ENCODE data around the gene KRT71. TPM values are rescaled to one million over a fixed set of nuclear protein-coding genes. Genes with fewer than 3 reads are reported as not detected.

The KRT71 gene
- total RNA-seq, 2 experiments from 2014 or later: not detected

GRCh38 chr12:52579468-52580465 is 26.8 kb upstream of the KRT71 start:
- Histone ChIP-seq H3K4me3 (ENCODE audit: low read length) (no peak overlapping the region), H3K9me3 (ENCODE audit: control insufficient read depth in 1 of 2, insufficient read depth in 1 of 2, low read length in 2 of 2) (no peaks in the 10 kb centered on the region), H3K27ac (ENCODE audit: low read depth in 1 of 2, low read length in 2 of 2) (no peak overlapping the region), H3K27me3 (ENCODE audit: control insufficient read depth in 1 of 2, insufficient read depth in 2 of 2, low read length in 2 of 2) (no peaks in the 10 kb centered on the region), H3K4me1 (ENCODE audit: insufficient read depth, low read length) (peaks cover 20% of the 10 kb centered on the region), H3K36me3 (ENCODE audit: insufficient read depth, low read length) (no peaks in the 10 kb centered on the region)
- peaks cover 35% of the 10 kb centered on the region for H3K4me1 Mint-ChIP-seq (ENCODE audit: low read depth)
- CTCF ChIA-PET: interaction anchor here (0.7 kb wide), 1 partner anchor 40 kb away, joined by 6 read pairs; no protein-coding TSS in a partner anchor
- peak overlapping the region; percentile 22 for H3K27ac Mint-ChIP-seq
- no peak for DNase-seq
- intact Hi-C loops (cut with DNase I, micrococcal nuclease): loop anchor here in 1 of 2 experiments (1.0 kb wide), 1 partner anchor 401 kb away; no protein-coding TSS in a partner anchor
- no peak overlapping the region for H3K4me3 Mint-ChIP-seq
- H3K36me3 Mint-ChIP-seq (ENCODE audit: low read depth): no peaks in the 10 kb centered on the region
- TF ChIP-seq CTCF (IDR thresholded peaks at IDR 0.05): no peak
- H3K9me3 Mint-ChIP-seq: no peaks in the 10 kb centered on the region
- POLR2A ChIA-PET: interaction anchor here (1.0 kb wide), 1 partner anchor 291 kb away, joined by 3 read pairs; no protein-coding TSS in a partner anchor
- H3K27me3 Mint-ChIP-seq: no peaks in the 10 kb centered on the region
- ATAC-seq (ENCODE audit: poor library complexity): peak; percentile 41

- no peaks in the 10 kb centered on the region for H3K27me3 Mint-ChIP-seq
- no peaks in the 10 kb centered on the region for H3K36me3 ChIP-seq (ENCODE audit: insufficient read depth, low read length)
- no peak for ATAC-seq (ENCODE audit: poor library complexity)
- H3K4me3 Mint-ChIP-seq: no peak overlapping the region
- H3K27ac Mint-ChIP-seq: no peak overlapping the region
- intact Hi-C loops (cut with DNase I, micrococcal nuclease): no loop called here
- H3K36me3 Mint-ChIP-seq (ENCODE audit: low read depth): no peaks in the 10 kb centered on the region
- POLR2A ChIA-PET: interaction anchor here (1.0 kb wide), 1 partner anchor 292 kb away, joined by 3 read pairs; no protein-coding TSS in a partner anchor
- no peak overlapping the region for H3K4me3 ChIP-seq (ENCODE audit: low read length)
- peaks cover 22% of the 10 kb centered on the region for H3K4me1 Mint-ChIP-seq (ENCODE audit: low read depth)
- H3K27ac ChIP-seq (ENCODE audit: low read depth in 1 of 2, low read length in 2 of 2): no peak overlapping the region
- TF ChIP-seq CTCF (IDR thresholded peaks at IDR 0.05): no peak
- no peaks in the 10 kb centered on the region for H3K9me3 Mint-ChIP-seq
- H3K4me1 ChIP-seq (ENCODE audit: insufficient read depth, low read length): peaks cover 17% of the 10 kb centered on the region
- no peaks in the 10 kb centered on the region for H3K27me3 ChIP-seq (ENCODE audit: control insufficient read depth in 1 of 2, insufficient read depth in 2 of 2, low read length in 2 of 2)
- CTCF ChIA-PET: interaction anchor here (1.3 kb wide), 1 partner anchor 301 kb away, joined by 3 read pairs; no protein-coding TSS in a partner anchor
- DNase-seq: no peak
- H3K9me3 ChIP-seq (ENCODE audit: control insufficient read depth in 1 of 2, insufficient read depth in 1 of 2, low read length in 2 of 2): no peaks in the 10 kb centered on the region
Measured at GRCh38 chr12:52578469-52578868, 25.5 kb upstream of the KRT71 start.

GRCh38 chr12:52577316-52577715 is 24.4 kb upstream of the KRT71 start:
- Histone ChIP-seq H3K4me1 (ENCODE audit: insufficient read depth, low read length) (peaks cover 6% of the 10 kb centered on the region), H3K9me3 (ENCODE audit: control insufficient read depth in 1 of 2, insufficient read depth in 1 of 2, low read length in 2 of 2) (no peaks in the 10 kb centered on the region), H3K27ac (ENCODE audit: low read depth in 1 of 2, low read length in 2 of 2) (no peak overlapping the region), H3K4me3 (ENCODE audit: low read length) (no peak overlapping the region), H3K27me3 (ENCODE audit: control insufficient read depth in 1 of 2, insufficient read depth in 2 of 2, low read length in 2 of 2) (no peaks in the 10 kb centered on the region), H3K36me3 (ENCODE audit: insufficient read depth, low read length) (no peaks in the 10 kb centered on the region)
- POLR2A ChIA-PET: no interaction called here
- Mint-ChIP-seq H3K27me3 (no peaks in the 10 kb centered on the region), H3K36me3 (ENCODE audit: low read depth) (no peaks in the 10 kb centered on the region), H3K27ac (no peak overlapping the region), H3K4me1 (ENCODE audit: low read depth) (peaks cover 13% of the 10 kb centered on the region), H3K9me3 (no peaks in the 10 kb centered on the region), H3K4me3 (no peak overlapping the region)
- CTCF ChIA-PET: interaction anchor here (1.3 kb wide), 1 partner anchor 302 kb away, joined by 3 read pairs; no protein-coding TSS in a partner anchor
- DNase-seq (no peak), ATAC-seq (ENCODE audit: poor library complexity) (no peak)
- intact Hi-C loops (cut with DNase I, micrococcal nuclease): no loop called here
- no peak for TF ChIP-seq CTCF (IDR thresholded peaks at IDR 0.05)

Measured in CD4-positive, alpha-beta T cell (primary cell).